SK-N-SH (cell line): ENCODE data around the gene CNTN4. TPM values are rescaled to one million over a fixed set of nuclear protein-coding genes. Genes with fewer than 3 reads are reported as not detected.

ENCODE experiments used
- CTCF ChIA-PET: fragments of 300-600, 350-600 bp; formaldehyde crosslinking; extraction: SDS; loops from one replicate; lab custom pipeline; 2021; lab: Yijun Ruan, JAX
- POLR2A ChIA-PET: fragments of 350-600 bp; sonication (Branson Sonifier 250); formaldehyde crosslinking; extraction: SDS; loops from one replicate; lab custom pipeline; 2020; ENCODE audit warnings: antibody characterized with exemption, inconsistent platforms; lab: Yijun Ruan, JAX
- DNase-seq: peaks from one replicate; pipeline ENCODE4 v3.0.0; 2012
- H2AFZ ChIP-seq: fragments of 200-600 bp; sonication (generic); 2 replicates; pipeline ENCODE4 v1.8.1; 2016; ENCODE audit warnings: antibody characterized with exemption, mild to moderate bottlenecking, low read depth
- H3F3A ChIP-seq: fragments of 200-600 bp; sonication (generic); replicated peaks from 2 replicates; pipeline ENCODE3; 2016; ENCODE audit warnings: antibody characterized with exemption, mild to moderate bottlenecking; ENCODE audit not compliant: insufficient read depth
- H3K27ac ChIP-seq, 2 experiments: fragments of 200-500 bp in 1 of 2; fragments of 200-600 bp in 1 of 2; sonication (Bioruptor generic) in 1 of 2; sonication (generic), shearing (Covaris generic) in 1 of 2; 2 replicates each; pipeline versions ENCODE4 v1.5.1 to v1.6.1; 2014 to 2016; ENCODE audit warnings: low read depth in 2 of 2, inconsistent platforms in 1 of 2, low read length in 1 of 2, mild to moderate bottlenecking in 1 of 2, mixed read lengths in 1 of 2
- H3K27me3 ChIP-seq: fragments of 200-600 bp; sonication (generic), shearing (Covaris generic); 2 replicates; pipeline ENCODE4 v1.6.1; 2016; ENCODE audit warnings: mixed run types; ENCODE audit not compliant: insufficient read depth
- H3K36me3 ChIP-seq, 2 experiments: fragments of 200-500 bp in 1 of 2; fragments of 200-600 bp in 1 of 2; sonication (Bioruptor generic) in 1 of 2; sonication (generic) in 1 of 2; replicated peaks in 1 of 2; 2 replicates each; pipeline versions ENCODE3 to v1.5.1; 2014 to 2016; ENCODE audit warnings: low read length in 1 of 2, mild to moderate bottlenecking in 1 of 2; ENCODE audit not compliant: insufficient read depth in 2 of 2, control insufficient read depth in 1 of 2
- H3K4me1 ChIP-seq, 2 experiments: fragments of 200-500 bp in 1 of 2; fragments of 200-600 bp in 1 of 2; sonication (Bioruptor generic) in 1 of 2; sonication (generic), shearing (Covaris generic) in 1 of 2; 2 replicates each; pipeline versions ENCODE4 v1.5.1 to v1.6.1; 2014 to 2016; ENCODE audit warnings: low read depth in 1 of 2, low read length in 1 of 2, mixed run types in 1 of 2; ENCODE audit not compliant: insufficient read depth in 2 of 2, control insufficient read depth in 1 of 2
- H3K4me2 ChIP-seq: fragments of 200-600 bp; sonication (generic), shearing (Covaris generic); 2 replicates; pipeline ENCODE4 v1.6.1; 2017; ENCODE audit warnings: mixed run types
- H3K4me3 ChIP-seq, 2 experiments: fragments of 200-500 bp in 1 of 2; fragments of 200-600 bp in 1 of 2; sonication (Bioruptor generic) in 1 of 2; sonication (generic), shearing (Covaris generic) in 1 of 2; 2 replicates each; pipeline versions ENCODE4 v1.5.1 to v1.8.1; 2014 to 2016; ENCODE audit warnings: low read depth in 2 of 2, inconsistent platforms in 1 of 2, low read length in 1 of 2, mild to moderate bottlenecking in 1 of 2, mixed read lengths in 1 of 2, moderate library complexity in 1 of 2
- H3K79me2 ChIP-seq: fragments of 200-600 bp; sonication (generic); 2 replicates; pipeline ENCODE4 v1.8.1; 2017; ENCODE audit warnings: mild to moderate bottlenecking; ENCODE audit not compliant: insufficient read depth
- H3K9ac ChIP-seq: fragments of 200-600 bp; sonication (generic); 2 replicates; pipeline ENCODE4 v1.6.1; 2017; ENCODE audit warnings: mixed run types
- H3K9me2 ChIP-seq: fragments of 200-600 bp; sonication (generic); 2 replicates; pipeline ENCODE4 v1.6.1; 2017; ENCODE audit warnings: mixed run types
- H3K9me3 ChIP-seq: fragments of 200-600 bp; sonication (generic); 2 replicates; pipeline ENCODE4 v1.6.1; 2017; ENCODE audit warnings: mixed run types, mild to moderate bottlenecking, moderate library complexity
- H4K20me1 ChIP-seq: fragments of 200-600 bp; sonication (generic); 2 replicates; pipeline ENCODE4 v1.6.1; 2017; ENCODE audit warnings: mild to moderate bottlenecking, mixed run types; ENCODE audit not compliant: insufficient read depth
- CHD2 ChIP-seq: fragments of 150-350 bp; IDR thresholded peaks from 2 replicates; pipeline ENCODE4 v1.6.1; 2018; ENCODE audit warnings: low read length; ENCODE audit not compliant: partially characterized antibody
- EP300 ChIP-seq, 2 experiments: IDR thresholded peaks; 2 replicates each; pipeline versions ENCODE4 v1.4.0 to v1.6.1; 2012; ENCODE audit warnings: borderline replicate concordance in 1 of 2, low read depth in 1 of 2, low read length in 1 of 2
- FOXM1 ChIP-seq: IDR thresholded peaks from 2 replicates; pipeline ENCODE4 v1.4.0; 2012; ENCODE audit warnings: low read depth, mild to moderate bottlenecking
- GATA2 ChIP-seq: sonication (generic); formaldehyde crosslinking; IDR thresholded peaks from 2 replicates; pipeline ENCODE4 v1.5.0; 2020; ENCODE audit warnings: mild to moderate bottlenecking, missing genetic modification reagents
- JUND ChIP-seq: IDR thresholded peaks from 2 replicates; pipeline ENCODE4 v1.4.0; 2012
- MXI1 ChIP-seq: IDR thresholded peaks from 2 replicates; pipeline ENCODE4 v1.6.1; 2012; ENCODE audit warnings: mild to moderate bottlenecking, low read depth, low read length, improper control_type of control experiment
- NFIC ChIP-seq: IDR thresholded peaks from 2 replicates; pipeline ENCODE4 v1.4.0; 2012; ENCODE audit warnings: borderline replicate concordance
- NRF1 ChIP-seq: IDR thresholded peaks from 2 replicates; pipeline ENCODE4 v1.6.1; 2012; ENCODE audit warnings: low read depth, mild to moderate bottlenecking, low read length
- RAD21 ChIP-seq: IDR thresholded peaks from 2 replicates; pipeline ENCODE4 v1.6.1; 2012; ENCODE audit warnings: mild to moderate bottlenecking, low read length
- RCOR1 ChIP-seq: fragments of 150-350 bp; IDR thresholded peaks from 2 replicates; pipeline ENCODE4 v1.6.1; 2017; ENCODE audit warnings: antibody characterized with exemption, low read length
- SIN3A ChIP-seq: IDR thresholded peaks from 2 replicates; pipeline ENCODE4 v1.6.1; 2012; ENCODE audit warnings: low read depth, mild to moderate bottlenecking, low read length, moderate library complexity, borderline replicate concordance
- TAF1 ChIP-seq: IDR thresholded peaks from 2 replicates; pipeline ENCODE4 v1.6.1; 2012; ENCODE audit warnings: low read depth, mild to moderate bottlenecking, low read length, moderate library complexity, borderline replicate concordance
- TCF12 ChIP-seq: IDR thresholded peaks from 2 replicates; pipeline ENCODE4 v1.4.0; 2012
- WGBS: methylation state at CpG from one replicate; pipeline ENCODE4 v1.1.6; 2017; ENCODE audit warnings: low lambda C conversion rate; 5-methylcytosine and 5-hydroxymethylcytosine counted together
- polyA plus RNA-seq, 3 experiments: library from polyadenylated mRNA; depleted of rRNA; stranded (reverse); fragments of >200 nt; gene quantifications; 2 replicates each; pipeline ENCODE4 v1.2.3, GENCODE V29; 2012
- TF ChIP-seq, protein P1 (sequence below): IDR thresholded peaks from 2 replicates; pipeline ENCODE4 v1.6.1; 2012; ENCODE audit warnings: mild to moderate bottlenecking, low read depth, low read length, moderate library complexity
- TF ChIP-seq, protein P2 (sequence below): IDR thresholded peaks from 2 replicates; pipeline ENCODE4 v1.4.0; 2012; ENCODE audit warnings: low read depth, borderline replicate concordance
- TF ChIP-seq, protein P3 (sequence below): fragments of 150-350 bp; IDR thresholded peaks from 2 replicates; pipeline ENCODE4 v1.6.1; 2016; ENCODE audit warnings: mild to moderate bottlenecking, low read depth, low read length
- TF ChIP-seq, protein P4 (sequence below): IDR thresholded peaks from 2 replicates; pipeline ENCODE4; 2012

The CNTN4 gene
- polyA plus RNA-seq, 1 of the 3 experiments (the other 2 are of a cell fraction), result 0.12 TPM

DNA sequence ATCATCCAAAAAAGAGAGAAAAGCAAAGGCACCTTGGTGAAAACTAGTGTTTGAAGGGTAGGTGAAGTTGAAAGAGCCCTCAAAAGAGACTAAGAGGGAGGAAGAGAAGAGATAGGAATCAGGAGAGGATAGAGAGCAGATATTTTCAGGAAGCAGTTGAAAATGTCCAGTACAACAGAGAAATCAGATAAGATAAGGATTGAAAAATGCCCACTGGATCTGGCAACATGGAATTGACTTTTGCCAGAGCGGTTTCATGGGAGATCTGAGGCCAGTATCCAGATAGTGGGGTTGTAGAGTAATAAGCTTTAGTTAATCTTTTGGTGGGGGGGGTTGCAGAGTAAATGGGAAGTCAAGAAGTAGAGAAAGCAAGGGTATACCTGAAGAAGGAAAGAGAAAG lies 674.1 kb downstream of the CNTN4 start:
- Histone ChIP-seq H4K20me1 (no peaks in the 10 kb centered on the region), H3K9me2 (no peaks in the 10 kb centered on the region), H3K36me3 (no peaks in the 10 kb centered on the region), H3F3A (no peaks in the 10 kb centered on the region), H3K4me3 (no peak overlapping the region), H2AFZ (no peak overlapping the region), H3K79me2 (no peaks in the 10 kb centered on the region), H3K4me1 (no peaks in the 10 kb centered on the region; a peak in 2 of 4 replicates), H3K4me2 (no peak overlapping the region), H3K9ac (no peak overlapping the region), H3K27me3 (no peaks in the 10 kb centered on the region), H3K9me3 (no peaks in the 10 kb centered on the region), H3K27ac (0 out of 4 replicates have a peak overlapping the region, but pooled peaks of 1 of the 2 experiments have one; percentile 11)
- WGBS, result 0% methylated on average over 1 of the region's 1 CpG
- ChIA-PET CTCF (no interaction called here), POLR2A (no interaction called here)
- TF ChIP-seq RCOR1 (peak; percentile 82), SIN3A (no peak), CHD2 (peak; percentile 47), FOXM1 (no peak), TCF12 (0 out of 2 replicates have a peak, but pooled peaks have one; percentile 28), NRF1 (no peak), JUND (no peak), TAF1 (no peak), NFIC (no peak), EP300 (IDR thresholded peaks at IDR 0.05; ENCODE audit: borderline replicate concordance in 1 of 2, low read depth in 1 of 2, low read length in 1 of 2) (peak in 1 of 2 experiments; percentile 93; a peak in 2 of 4 replicates), GATA2 (CRISPR knock-in tag) (peak; percentile 91), RAD21 (0 out of 2 replicates have a peak, but pooled peaks have one; percentile 23), MXI1 (0 out of 2 replicates have a peak, but pooled peaks have one; percentile 38)
- TF ChIP-seq, protein P1, sequence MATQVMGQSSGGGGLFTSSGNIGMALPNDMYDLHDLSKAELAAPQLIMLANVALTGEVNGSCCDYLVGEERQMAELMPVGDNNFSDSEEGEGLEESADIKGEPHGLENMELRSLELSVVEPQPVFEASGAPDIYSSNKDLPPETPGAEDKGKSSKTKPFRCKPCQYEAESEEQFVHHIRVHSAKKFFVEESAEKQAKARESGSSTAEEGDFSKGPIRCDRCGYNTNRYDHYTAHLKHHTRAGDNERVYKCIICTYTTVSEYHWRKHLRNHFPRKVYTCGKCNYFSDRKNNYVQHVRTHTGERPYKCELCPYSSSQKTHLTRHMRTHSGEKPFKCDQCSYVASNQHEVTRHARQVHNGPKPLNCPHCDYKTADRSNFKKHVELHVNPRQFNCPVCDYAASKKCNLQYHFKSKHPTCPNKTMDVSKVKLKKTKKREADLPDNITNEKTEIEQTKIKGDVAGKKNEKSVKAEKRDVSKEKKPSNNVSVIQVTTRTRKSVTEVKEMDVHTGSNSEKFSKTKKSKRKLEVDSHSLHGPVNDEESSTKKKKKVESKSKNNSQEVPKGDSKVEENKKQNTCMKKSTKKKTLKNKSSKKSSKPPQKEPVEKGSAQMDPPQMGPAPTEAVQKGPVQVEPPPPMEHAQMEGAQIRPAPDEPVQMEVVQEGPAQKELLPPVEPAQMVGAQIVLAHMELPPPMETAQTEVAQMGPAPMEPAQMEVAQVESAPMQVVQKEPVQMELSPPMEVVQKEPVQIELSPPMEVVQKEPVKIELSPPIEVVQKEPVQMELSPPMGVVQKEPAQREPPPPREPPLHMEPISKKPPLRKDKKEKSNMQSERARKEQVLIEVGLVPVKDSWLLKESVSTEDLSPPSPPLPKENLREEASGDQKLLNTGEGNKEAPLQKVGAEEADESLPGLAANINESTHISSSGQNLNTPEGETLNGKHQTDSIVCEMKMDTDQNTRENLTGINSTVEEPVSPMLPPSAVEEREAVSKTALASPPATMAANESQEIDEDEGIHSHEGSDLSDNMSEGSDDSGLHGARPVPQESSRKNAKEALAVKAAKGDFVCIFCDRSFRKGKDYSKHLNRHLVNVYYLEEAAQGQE, result no peak
- TF ChIP-seq, protein P2, sequence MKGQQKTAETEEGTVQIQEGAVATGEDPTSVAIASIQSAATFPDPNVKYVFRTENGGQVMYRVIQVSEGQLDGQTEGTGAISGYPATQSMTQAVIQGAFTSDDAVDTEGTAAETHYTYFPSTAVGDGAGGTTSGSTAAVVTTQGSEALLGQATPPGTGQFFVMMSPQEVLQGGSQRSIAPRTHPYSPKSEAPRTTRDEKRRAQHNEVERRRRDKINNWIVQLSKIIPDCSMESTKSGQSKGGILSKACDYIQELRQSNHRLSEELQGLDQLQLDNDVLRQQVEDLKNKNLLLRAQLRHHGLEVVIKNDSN, result no peak
- TF ChIP-seq, protein P3, sequence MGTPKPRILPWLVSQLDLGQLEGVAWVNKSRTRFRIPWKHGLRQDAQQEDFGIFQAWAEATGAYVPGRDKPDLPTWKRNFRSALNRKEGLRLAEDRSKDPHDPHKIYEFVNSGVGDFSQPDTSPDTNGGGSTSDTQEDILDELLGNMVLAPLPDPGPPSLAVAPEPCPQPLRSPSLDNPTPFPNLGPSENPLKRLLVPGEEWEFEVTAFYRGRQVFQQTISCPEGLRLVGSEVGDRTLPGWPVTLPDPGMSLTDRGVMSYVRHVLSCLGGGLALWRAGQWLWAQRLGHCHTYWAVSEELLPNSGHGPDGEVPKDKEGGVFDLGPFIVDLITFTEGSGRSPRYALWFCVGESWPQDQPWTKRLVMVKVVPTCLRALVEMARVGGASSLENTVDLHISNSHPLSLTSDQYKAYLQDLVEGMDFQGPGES, result no peak
- TF ChIP-seq, protein P4, sequence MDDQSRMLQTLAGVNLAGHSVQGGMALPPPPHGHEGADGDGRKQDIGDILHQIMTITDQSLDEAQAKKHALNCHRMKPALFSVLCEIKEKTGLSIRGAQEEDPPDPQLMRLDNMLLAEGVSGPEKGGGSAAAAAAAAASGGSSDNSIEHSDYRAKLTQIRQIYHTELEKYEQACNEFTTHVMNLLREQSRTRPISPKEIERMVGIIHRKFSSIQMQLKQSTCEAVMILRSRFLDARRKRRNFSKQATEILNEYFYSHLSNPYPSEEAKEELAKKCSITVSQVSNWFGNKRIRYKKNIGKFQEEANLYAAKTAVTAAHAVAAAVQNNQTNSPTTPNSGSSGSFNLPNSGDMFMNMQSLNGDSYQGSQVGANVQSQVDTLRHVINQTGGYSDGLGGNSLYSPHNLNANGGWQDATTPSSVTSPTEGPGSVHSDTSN, result no peak
- DNase-seq, result peak; percentile 53
